Neural cell (in vitro differentiated cells): ENCODE data around the gene AGFG2. TPM values are rescaled to one million over a fixed set of nuclear protein-coding genes. Genes with fewer than 3 reads are reported as not detected.

Experiments
- H2AFZ ChIP-seq: fragments of 200-600, 300-800 bp; sonication (generic), shearing (Covaris generic); 2 replicates; pipeline ENCODE4 v1.6.0; 2014; ENCODE audit warnings: low read depth, mild to moderate bottlenecking, antibody characterized with exemption, low read length, moderate library complexity
- H3F3A ChIP-seq: fragments of 200-600 bp; shearing (Covaris generic); 2 replicates; pipeline ENCODE4 v1.6.1; 2016; ENCODE audit warnings: mild to moderate bottlenecking, moderate library complexity, mixed read lengths, antibody characterized with exemption, low read length; ENCODE audit not compliant: insufficient read depth, poor library complexity, severe bottlenecking
- H3K27ac ChIP-seq: fragments of 200-600, 300-800 bp; sonication (generic), shearing (Covaris generic); 2 replicates; pipeline ENCODE4 v1.5.1; 2014; ENCODE audit warnings: mild to moderate bottlenecking, low read length, moderate library complexity
- H3K27me3 ChIP-seq: fragments of 300-800, 200-600 bp; sonication (generic), shearing (Covaris generic); 2 replicates; pipeline ENCODE4 v1.6.0; 2014; ENCODE audit warnings: mild to moderate bottlenecking, low read depth, low read length, moderate library complexity; ENCODE audit not compliant: insufficient read depth
- H3K36me3 ChIP-seq: fragments of 300-800, 200-600 bp; sonication (generic), shearing (Covaris generic); 2 replicates; pipeline ENCODE4 v1.5.1; 2014; ENCODE audit warnings: mild to moderate bottlenecking, antibody characterized with exemption, low read length, moderate library complexity; ENCODE audit not compliant: insufficient read depth
- H3K4me2 ChIP-seq: fragments of 300-800, 200-600 bp; sonication (generic), shearing (Covaris generic); 2 replicates; pipeline ENCODE4 v1.6.0; 2014; ENCODE audit warnings: mild to moderate bottlenecking, low read length
- H3K4me3 ChIP-seq: fragments of 300-800, 200-600 bp; sonication (generic), shearing (Covaris generic); 2 replicates; pipeline ENCODE4 v1.5.1; 2014; ENCODE audit warnings: mild to moderate bottlenecking, low read length, moderate library complexity
- H3K79me2 ChIP-seq: fragments of 200-600 bp; shearing (Covaris generic); replicated peaks from 2 replicates; pipeline ENCODE4 v1.6.0; 2014; ENCODE audit warnings: mild to moderate bottlenecking, low read length, moderate library complexity; ENCODE audit not compliant: insufficient read depth
- H3K9ac ChIP-seq: fragments of 300-800, 200-600 bp; sonication (generic), shearing (Covaris generic); 2 replicates; pipeline ENCODE4 v1.6.1; 2016; ENCODE audit warnings: mild to moderate bottlenecking, low read length, mixed read lengths
- H3K9me2 ChIP-seq: fragments of 200-600 bp; shearing (Covaris generic); 2 replicates; pipeline ENCODE4 v1.6.1; 2016; ENCODE audit warnings: mild to moderate bottlenecking, low read length, mixed read lengths; ENCODE audit not compliant: insufficient read depth
- H3K9me3 ChIP-seq: fragments of 200-600, 300-800 bp; sonication (generic), shearing (Covaris generic); 2 replicates; pipeline ENCODE4 v1.6.1; 2016; ENCODE audit warnings: mild to moderate bottlenecking, mixed run types, low read length, moderate library complexity, mixed read lengths
- H4K20me1 ChIP-seq: fragments of 200-600 bp; shearing (Covaris generic); 2 replicates; pipeline ENCODE4 v1.6.1; 2016; ENCODE audit warnings: mild to moderate bottlenecking, mixed run types; ENCODE audit not compliant: insufficient read depth
- CTCF ChIP-seq: fragments of 450-650 bp; IDR thresholded peaks from 2 replicates; pipeline ENCODE4 v1.5.1; 2014; ENCODE audit warnings: antibody characterized with exemption, mild to moderate bottlenecking, moderate library complexity; ENCODE audit not compliant: poor library complexity, severe bottlenecking
- EP300 ChIP-seq: fragments of 450-650 bp; conservative IDR thresholded peaks from 2 replicates; pipeline ENCODE4 v1.6.1; 2014; ENCODE audit warnings: antibody characterized with exemption, mild to moderate bottlenecking, moderate library complexity; ENCODE audit not compliant: poor library complexity, severe bottlenecking
- EZH2 ChIP-seq: fragments of 200-600, 300-800 bp; shearing (Covaris generic), sonication (generic); IDR thresholded peaks from 2 replicates; pipeline ENCODE4 v1.6.1; 2014; ENCODE audit warnings: antibody characterized with exemption, low read length, borderline replicate concordance, mild to moderate bottlenecking; ENCODE audit not compliant: insufficient read depth, poor library complexity, severe bottlenecking
- MXI1 ChIP-seq: fragments of 450-650 bp; conservative IDR thresholded peaks from 2 replicates; pipeline ENCODE4 v1.6.1; 2014; ENCODE audit warnings: antibody characterized with exemption, mild to moderate bottlenecking; ENCODE audit not compliant: poor library complexity, severe bottlenecking
- POLR2AphosphoS5 ChIP-seq: IDR thresholded peaks from 2 replicates; pipeline ENCODE4 v1.6.1; 2012
- RAD21 ChIP-seq: fragments of 450-650 bp; conservative IDR thresholded peaks from 2 replicates; pipeline ENCODE4 v1.6.1; 2014; ENCODE audit warnings: antibody characterized with exemption, mild to moderate bottlenecking, moderate library complexity
- SMC3 ChIP-seq: fragments of 450-650 bp; conservative IDR thresholded peaks from 2 replicates; pipeline ENCODE4 v1.6.1; 2014; ENCODE audit warnings: antibody characterized with exemption, mild to moderate bottlenecking, moderate library complexity; ENCODE audit not compliant: poor library complexity
- TAF1 ChIP-seq: IDR thresholded peaks from 2 replicates; pipeline ENCODE4 v1.6.1; 2012; ENCODE audit warnings: low read depth
- polyA plus RNA-seq: library from polyadenylated mRNA; depleted of rRNA; stranded (reverse); fragments of >200 nt; gene quantifications from 2 replicates; pipeline ENCODE4 v1.2.3, GENCODE V29; 2014
- TF ChIP-seq, protein P1 (sequence below): IDR thresholded peaks from 2 replicates; pipeline ENCODE4 v1.6.1; 2012; ENCODE audit warnings: borderline replicate concordance

AGFG2 gene
- polyA plus RNA-seq, 1 donor from 2014 or later: 3.4 TPM

DNA sequence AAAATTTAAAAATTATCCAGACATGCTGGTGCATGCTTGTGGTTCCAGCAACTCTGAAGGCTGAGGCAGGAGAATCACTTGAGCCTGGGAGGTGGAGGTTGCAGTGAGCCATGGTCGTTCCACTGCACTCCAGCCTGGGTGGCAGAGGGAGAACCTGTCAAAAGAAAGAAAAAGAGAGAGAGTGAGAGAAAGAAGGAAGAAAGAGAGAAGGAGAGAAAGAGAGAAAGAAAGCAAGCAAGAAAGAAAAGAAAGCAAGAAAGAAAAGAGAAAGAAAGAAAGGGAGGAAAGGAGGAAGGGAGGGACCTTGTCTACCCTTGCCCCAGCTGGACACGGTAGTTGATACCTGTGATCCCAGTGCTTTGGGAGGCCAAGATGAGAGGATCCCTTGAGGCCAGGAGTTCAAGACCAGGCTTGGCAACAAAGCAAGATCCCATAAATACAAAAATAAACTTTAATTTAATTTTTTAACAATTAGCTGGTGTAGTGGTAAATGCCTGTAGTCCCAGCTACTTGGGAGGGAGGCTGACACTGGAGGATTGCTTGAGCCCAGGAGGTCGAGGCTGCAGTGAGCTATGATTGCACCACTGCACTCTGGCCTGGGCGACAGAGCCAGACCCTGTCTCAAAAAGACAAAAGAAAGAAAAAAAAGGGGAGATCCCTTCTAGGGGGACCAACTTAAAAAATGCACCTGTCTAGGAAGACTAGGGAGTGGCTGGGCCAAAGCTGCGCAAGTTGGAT, 46.1 kb upstream of the AGFG2 start:
- no peak overlapping the region for H3K9ac ChIP-seq
- no peaks in the 10 kb centered on the region for H3K36me3 ChIP-seq
- no peaks in the 10 kb centered on the region for H4K20me1 ChIP-seq
- H2AFZ ChIP-seq: no peak overlapping the region
- H3K79me2 ChIP-seq: peaks cover 25% of the 10 kb centered on the region
- no peak overlapping the region for H3K4me3 ChIP-seq
- no peaks in the 10 kb centered on the region for H3K9me3 ChIP-seq
- TF ChIP-seq SMC3 (no peak), EZH2 (no peak), POLR2AphosphoS5 (no peak), RAD21 (no peak), TAF1 (no peak), EP300 (no peak), MXI1 (no peak), CTCF (no peak)
- TF ChIP-seq, protein P1, sequence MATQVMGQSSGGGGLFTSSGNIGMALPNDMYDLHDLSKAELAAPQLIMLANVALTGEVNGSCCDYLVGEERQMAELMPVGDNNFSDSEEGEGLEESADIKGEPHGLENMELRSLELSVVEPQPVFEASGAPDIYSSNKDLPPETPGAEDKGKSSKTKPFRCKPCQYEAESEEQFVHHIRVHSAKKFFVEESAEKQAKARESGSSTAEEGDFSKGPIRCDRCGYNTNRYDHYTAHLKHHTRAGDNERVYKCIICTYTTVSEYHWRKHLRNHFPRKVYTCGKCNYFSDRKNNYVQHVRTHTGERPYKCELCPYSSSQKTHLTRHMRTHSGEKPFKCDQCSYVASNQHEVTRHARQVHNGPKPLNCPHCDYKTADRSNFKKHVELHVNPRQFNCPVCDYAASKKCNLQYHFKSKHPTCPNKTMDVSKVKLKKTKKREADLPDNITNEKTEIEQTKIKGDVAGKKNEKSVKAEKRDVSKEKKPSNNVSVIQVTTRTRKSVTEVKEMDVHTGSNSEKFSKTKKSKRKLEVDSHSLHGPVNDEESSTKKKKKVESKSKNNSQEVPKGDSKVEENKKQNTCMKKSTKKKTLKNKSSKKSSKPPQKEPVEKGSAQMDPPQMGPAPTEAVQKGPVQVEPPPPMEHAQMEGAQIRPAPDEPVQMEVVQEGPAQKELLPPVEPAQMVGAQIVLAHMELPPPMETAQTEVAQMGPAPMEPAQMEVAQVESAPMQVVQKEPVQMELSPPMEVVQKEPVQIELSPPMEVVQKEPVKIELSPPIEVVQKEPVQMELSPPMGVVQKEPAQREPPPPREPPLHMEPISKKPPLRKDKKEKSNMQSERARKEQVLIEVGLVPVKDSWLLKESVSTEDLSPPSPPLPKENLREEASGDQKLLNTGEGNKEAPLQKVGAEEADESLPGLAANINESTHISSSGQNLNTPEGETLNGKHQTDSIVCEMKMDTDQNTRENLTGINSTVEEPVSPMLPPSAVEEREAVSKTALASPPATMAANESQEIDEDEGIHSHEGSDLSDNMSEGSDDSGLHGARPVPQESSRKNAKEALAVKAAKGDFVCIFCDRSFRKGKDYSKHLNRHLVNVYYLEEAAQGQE: no peak
- no peak overlapping the region for H3K27ac ChIP-seq
- no peak overlapping the region for H3K4me2 ChIP-seq
- no peaks in the 10 kb centered on the region for H3K27me3 ChIP-seq
- H3K9me2 ChIP-seq: no peaks in the 10 kb centered on the region
- no peaks in the 10 kb centered on the region for H3F3A ChIP-seq

DNA sequence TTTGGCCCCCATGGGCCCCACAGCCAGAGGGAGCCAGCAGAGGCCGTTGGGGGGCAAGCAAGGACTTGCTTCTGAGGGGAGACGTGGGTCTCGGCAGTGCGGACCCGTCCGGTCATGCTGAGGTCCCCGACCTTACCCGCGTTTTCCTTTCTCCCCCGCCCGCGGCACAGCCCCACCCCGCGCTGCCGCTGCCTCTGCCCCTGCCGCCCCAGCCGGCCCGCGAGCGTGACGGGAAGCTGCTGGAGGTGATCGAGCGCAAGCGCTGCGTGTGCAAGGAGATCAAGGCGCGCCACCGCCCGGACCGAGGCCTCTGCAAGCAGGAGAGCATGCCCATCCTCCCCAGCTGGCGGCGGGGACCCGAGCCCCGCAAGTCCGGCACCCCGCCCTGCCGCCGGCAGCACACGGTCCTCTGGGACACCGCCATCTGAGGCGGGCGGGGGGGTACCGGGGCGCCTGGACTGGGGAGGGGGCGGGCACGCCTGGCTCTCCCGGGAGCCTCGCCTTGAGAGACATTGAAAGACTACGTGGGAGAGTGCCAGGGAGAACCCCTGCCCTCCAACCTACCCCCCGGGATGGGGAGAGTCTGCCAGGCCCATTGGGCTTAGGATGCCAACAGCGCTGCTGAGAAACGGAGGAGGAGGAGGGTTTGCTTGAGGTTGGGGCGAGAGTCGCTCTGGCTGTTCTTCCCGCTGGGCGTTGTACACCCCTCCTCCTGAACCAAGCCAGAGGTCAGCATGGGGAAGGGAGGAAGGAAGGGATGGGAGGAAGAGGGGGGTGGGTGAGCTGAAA, 45.3 kb upstream of the AGFG2 start:
- Histone ChIP-seq H2AFZ (no peak overlapping the region), H3F3A (no peaks in the 10 kb centered on the region), H3K9me3 (no peaks in the 10 kb centered on the region), H3K79me2 (peaks cover 23% of the 10 kb centered on the region), H3K4me3 (no peak overlapping the region), H3K27ac (no peak overlapping the region), H3K9ac (no peak overlapping the region), H3K4me2 (no peak overlapping the region), H3K36me3 (no peaks in the 10 kb centered on the region), H3K9me2 (no peaks in the 10 kb centered on the region), H3K27me3 (no peaks in the 10 kb centered on the region), H4K20me1 (no peaks in the 10 kb centered on the region)
- TF ChIP-seq SMC3: no peak
- no peak for TF ChIP-seq TAF1
- TF ChIP-seq POLR2AphosphoS5: no peak
- TF ChIP-seq MXI1: no peak
- no peak for TF ChIP-seq EZH2
- no peak for TF ChIP-seq CTCF
- TF ChIP-seq EP300: no peak
- no peak for TF ChIP-seq RAD21
- TF ChIP-seq, protein P1: no peak
